GM12892 (cell line): ENCODE measurements around the gene GALNT2.

ENCODE experiments used
- POLR2A ChIP-seq: IDR thresholded peaks from 2 replicates; pipeline ENCODE4 v1.6.1; 2011; ENCODE audit warnings: low read depth, low read length, control low read depth
- POLR2AphosphoS5 ChIP-seq: IDR thresholded peaks from 2 replicates; pipeline ENCODE4 v1.6.1; 2011; ENCODE audit warnings: low read depth, low read length, control low read depth

DNA sequence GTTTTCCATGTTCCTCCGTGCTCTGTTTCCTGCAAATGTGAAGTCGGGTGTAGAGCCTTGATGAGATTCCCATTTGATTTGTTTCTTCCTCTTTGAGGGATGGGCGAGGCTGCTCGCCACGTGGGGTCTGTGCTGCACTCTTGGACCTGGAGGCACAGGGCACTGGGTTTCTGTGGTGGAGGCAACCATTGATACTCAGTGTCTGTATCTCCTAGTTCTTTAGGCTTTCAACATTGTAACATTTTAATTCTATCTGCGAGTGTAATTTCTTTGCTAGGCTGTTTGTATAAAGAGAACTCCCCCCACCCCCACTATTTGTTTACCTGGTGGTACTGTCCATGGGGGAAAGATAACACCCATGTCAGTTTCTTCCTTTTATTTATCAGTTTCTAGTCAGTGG is 52.3 kb downstream of the GALNT2 start:
- TF ChIP-seq POLR2A (no peak), POLR2AphosphoS5 (no peak)
